ENCODE data around the gene IZUMO1. TPM values are rescaled to one million over a fixed set of nuclear protein-coding genes. Genes with fewer than 3 reads are reported as not detected.
A peak's percentile ranks its signal among the peaks of the same experiment; 100 is the strongest.

Gene IZUMO1
- total and polyA plus RNA-seq, 9 of the 15 experiments (the other 6 are each of a cell fraction or from before 2014, with no cell fraction given) = 0.14 to 2.1 (median 0.73) TPM

- TF ChIP-seq, protein P1, sequence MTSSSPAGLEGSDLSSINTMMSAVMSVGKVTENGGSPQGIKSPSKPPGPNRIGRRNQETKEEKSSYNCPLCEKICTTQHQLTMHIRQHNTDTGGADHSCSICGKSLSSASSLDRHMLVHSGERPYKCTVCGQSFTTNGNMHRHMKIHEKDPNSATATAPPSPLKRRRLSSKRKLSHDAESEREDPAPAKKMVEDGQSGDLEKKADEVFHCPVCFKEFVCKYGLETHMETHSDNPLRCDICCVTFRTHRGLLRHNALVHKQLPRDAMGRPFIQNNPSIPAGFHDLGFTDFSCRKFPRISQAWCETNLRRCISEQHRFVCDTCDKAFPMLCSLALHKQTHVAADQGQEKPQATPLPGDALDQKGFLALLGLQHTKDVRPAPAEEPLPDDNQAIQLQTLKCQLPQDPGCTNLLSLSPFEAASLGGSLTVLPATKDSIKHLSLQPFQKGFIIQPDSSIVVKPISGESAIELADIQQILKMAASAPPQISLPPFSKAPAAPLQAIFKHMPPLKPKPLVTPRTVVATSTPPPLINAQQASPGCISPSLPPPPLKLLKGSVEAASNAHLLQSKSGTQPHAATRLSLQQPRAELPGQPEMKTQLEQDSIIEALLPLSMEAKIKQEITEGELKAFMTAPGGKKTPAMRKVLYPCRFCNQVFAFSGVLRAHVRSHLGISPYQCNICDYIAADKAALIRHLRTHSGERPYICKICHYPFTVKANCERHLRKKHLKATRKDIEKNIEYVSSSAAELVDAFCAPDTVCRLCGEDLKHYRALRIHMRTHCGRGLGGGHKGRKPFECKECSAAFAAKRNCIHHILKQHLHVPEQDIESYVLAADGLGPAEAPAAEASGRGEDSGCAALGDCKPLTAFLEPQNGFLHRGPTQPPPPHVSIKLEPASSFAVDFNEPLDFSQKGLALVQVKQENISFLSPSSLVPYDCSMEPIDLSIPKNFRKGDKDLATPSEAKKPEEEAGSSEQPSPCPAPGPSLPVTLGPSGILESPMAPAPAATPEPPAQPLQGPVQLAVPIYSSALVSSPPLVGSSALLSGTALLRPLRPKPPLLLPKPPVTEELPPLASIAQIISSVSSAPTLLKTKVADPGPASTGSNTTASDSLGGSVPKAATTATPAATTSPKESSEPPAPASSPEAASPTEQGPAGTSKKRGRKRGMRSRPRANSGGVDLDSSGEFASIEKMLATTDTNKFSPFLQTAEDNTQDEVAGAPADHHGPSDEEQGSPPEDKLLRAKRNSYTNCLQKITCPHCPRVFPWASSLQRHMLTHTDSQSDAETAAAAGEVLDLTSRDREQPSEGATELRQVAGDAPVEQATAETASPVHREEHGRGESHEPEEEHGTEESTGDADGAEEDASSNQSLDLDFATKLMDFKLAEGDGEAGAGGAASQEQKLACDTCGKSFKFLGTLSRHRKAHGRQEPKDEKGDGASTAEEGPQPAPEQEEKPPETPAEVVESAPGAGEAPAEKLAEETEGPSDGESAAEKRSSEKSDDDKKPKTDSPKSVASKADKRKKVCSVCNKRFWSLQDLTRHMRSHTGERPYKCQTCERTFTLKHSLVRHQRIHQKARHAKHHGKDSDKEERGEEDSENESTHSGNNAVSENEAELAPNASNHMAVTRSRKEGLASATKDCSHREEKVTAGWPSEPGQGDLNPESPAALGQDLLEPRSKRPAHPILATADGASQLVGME (CRISPR knock-in tag; IDR thresholded peaks at IDR 0.05) = no peak
- TF ChIP-seq MECOM (CRISPR knock-in tag; IDR thresholded peaks at IDR 0.05) (peak; percentile 85), NBN (IDR thresholded peaks at IDR 0.05; ENCODE audit: low read depth) (0 out of 2 replicates have a peak, but pooled peaks have one; percentile 38), HDAC1 (IDR thresholded peaks at IDR 0.05) (no peak), ZNF121 (CRISPR knock-in tag; conservative IDR thresholded peaks at IDR 0.05) (no peak), EZH2 (IDR thresholded peaks at IDR 0.05; ENCODE audit: borderline replicate concordance, low read depth, low read length) (no peak), TRIM24 (IDR thresholded peaks at IDR 0.05) (peak in 1 of 2 experiments; percentile 25; a peak in 1 of 4 replicates), ELF4 (CRISPR knock-in tag; IDR thresholded peaks at IDR 0.05) (no peak), DMBX1 (CRISPR knock-in tag; IDR thresholded peaks at IDR 0.05; ENCODE audit: borderline replicate concordance) (peak; percentile 59; the same call in 1 of the 2 replicates), HOMEZ (CRISPR knock-in tag; IDR thresholded peaks at IDR 0.05) (no peak)
- TF ChIP-seq, protein P2, sequence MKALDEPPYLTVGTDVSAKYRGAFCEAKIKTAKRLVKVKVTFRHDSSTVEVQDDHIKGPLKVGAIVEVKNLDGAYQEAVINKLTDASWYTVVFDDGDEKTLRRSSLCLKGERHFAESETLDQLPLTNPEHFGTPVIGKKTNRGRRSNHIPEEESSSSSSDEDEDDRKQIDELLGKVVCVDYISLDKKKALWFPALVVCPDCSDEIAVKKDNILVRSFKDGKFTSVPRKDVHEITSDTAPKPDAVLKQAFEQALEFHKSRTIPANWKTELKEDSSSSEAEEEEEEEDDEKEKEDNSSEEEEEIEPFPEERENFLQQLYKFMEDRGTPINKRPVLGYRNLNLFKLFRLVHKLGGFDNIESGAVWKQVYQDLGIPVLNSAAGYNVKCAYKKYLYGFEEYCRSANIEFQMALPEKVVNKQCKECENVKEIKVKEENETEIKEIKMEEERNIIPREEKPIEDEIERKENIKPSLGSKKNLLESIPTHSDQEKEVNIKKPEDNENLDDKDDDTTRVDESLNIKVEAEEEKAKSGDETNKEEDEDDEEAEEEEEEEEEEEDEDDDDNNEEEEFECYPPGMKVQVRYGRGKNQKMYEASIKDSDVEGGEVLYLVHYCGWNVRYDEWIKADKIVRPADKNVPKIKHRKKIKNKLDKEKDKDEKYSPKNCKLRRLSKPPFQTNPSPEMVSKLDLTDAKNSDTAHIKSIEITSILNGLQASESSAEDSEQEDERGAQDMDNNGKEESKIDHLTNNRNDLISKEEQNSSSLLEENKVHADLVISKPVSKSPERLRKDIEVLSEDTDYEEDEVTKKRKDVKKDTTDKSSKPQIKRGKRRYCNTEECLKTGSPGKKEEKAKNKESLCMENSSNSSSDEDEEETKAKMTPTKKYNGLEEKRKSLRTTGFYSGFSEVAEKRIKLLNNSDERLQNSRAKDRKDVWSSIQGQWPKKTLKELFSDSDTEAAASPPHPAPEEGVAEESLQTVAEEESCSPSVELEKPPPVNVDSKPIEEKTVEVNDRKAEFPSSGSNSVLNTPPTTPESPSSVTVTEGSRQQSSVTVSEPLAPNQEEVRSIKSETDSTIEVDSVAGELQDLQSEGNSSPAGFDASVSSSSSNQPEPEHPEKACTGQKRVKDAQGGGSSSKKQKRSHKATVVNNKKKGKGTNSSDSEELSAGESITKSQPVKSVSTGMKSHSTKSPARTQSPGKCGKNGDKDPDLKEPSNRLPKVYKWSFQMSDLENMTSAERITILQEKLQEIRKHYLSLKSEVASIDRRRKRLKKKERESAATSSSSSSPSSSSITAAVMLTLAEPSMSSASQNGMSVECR (CRISPR knock-in tag; IDR thresholded peaks at IDR 0.05) = no peak
- TF ChIP-seq, protein P3, sequence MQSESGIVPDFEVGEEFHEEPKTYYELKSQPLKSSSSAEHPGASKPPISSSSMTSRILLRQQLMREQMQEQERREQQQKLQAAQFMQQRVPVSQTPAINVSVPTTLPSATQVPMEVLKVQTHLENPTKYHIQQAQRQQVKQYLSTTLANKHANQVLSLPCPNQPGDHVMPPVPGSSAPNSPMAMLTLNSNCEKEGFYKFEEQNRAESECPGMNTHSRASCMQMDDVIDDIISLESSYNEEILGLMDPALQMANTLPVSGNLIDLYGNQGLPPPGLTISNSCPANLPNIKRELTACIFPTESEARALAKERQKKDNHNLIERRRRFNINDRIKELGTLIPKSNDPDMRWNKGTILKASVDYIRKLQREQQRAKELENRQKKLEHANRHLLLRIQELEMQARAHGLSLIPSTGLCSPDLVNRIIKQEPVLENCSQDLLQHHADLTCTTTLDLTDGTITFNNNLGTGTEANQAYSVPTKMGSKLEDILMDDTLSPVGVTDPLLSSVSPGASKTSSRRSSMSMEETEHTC (IDR thresholded peaks at IDR 0.05) = no peak
These were observed 8.5 kb upstream of the IZUMO1 start, which contains the start of gene FGF21 (continued) for GRCh38 chr19:48755084-48755641.
